HEK293T (cell line): ENCODE results near the gene ZMIZ1.

Experiments
- CTCF ChIA-PET: fragments of 350-600 bp; formaldehyde crosslinking; extraction: SDS; loops from one replicate; lab custom pipeline; 2021; ENCODE audit warnings: antibody characterized with exemption, inconsistent platforms; lab: Yijun Ruan, JAX
- POLR2A ChIA-PET: fragments of 350-600 bp; formaldehyde crosslinking; extraction: SDS; loops from one replicate; lab custom pipeline; 2020; ENCODE audit warnings: antibody characterized with exemption, inconsistent platforms; lab: Yijun Ruan, JAX
- DNase-seq: peaks from one replicate; pipeline ENCODE4 v3.0.0; 2012; ENCODE audit warnings: mixed read lengths; ENCODE audit errors: extremely low spot score
- ARNT ChIP-seq: fragments of 450-650 bp; IDR thresholded peaks from 2 replicates; pipeline ENCODE4 v1.6.1; 2017; ENCODE audit warnings: mild to moderate bottlenecking
- BHLHE40 ChIP-seq: fragments of 450-650 bp; IDR thresholded peaks from 2 replicates; pipeline ENCODE4 v1.6.1; 2016; ENCODE audit warnings: mild to moderate bottlenecking, moderate library complexity, borderline replicate concordance
- CTBP1 ChIP-seq: fragments of 450-650 bp; IDR thresholded peaks from 2 replicates; pipeline ENCODE4 v1.6.1; 2016; ENCODE audit warnings: borderline replicate concordance
- ELF4 ChIP-seq: fragments of 450-650 bp; IDR thresholded peaks from 2 replicates; pipeline ENCODE4 v1.6.1; 2017; ENCODE audit warnings: antibody characterized with exemption
- FOXA1 ChIP-seq: fragments of 450-650 bp; IDR thresholded peaks from 2 replicates; pipeline ENCODE4 v1.6.1; 2016; ENCODE audit warnings: mild to moderate bottlenecking
- FOXK2 ChIP-seq: fragments of 450-650 bp; IDR thresholded peaks from 2 replicates; pipeline ENCODE4 v1.6.1; 2016; ENCODE audit warnings: mild to moderate bottlenecking
- FOXM1 ChIP-seq: fragments of 450-650 bp; IDR thresholded peaks from 2 replicates; pipeline ENCODE4 v1.6.1; 2017; ENCODE audit warnings: mild to moderate bottlenecking, borderline replicate concordance
- HDGF ChIP-seq: fragments of 450-650 bp; IDR thresholded peaks from 2 replicates; pipeline ENCODE4 v1.6.1; 2017; ENCODE audit warnings: antibody characterized with exemption, borderline replicate concordance
- L3MBTL2 ChIP-seq: fragments of 450-650 bp; conservative IDR thresholded peaks from 2 replicates; pipeline ENCODE4 v1.6.1; 2016; ENCODE audit warnings: mild to moderate bottlenecking
- LEF1 ChIP-seq: fragments of 450-650 bp; IDR thresholded peaks from 2 replicates; pipeline ENCODE4 v1.6.1; 2017; ENCODE audit warnings: mild to moderate bottlenecking, borderline replicate concordance
- NFRKB ChIP-seq: fragments of 450-650 bp; IDR thresholded peaks from 2 replicates; pipeline ENCODE4 v1.6.1; 2016; ENCODE audit warnings: mild to moderate bottlenecking, moderate library complexity
- SP1 ChIP-seq: fragments of 450-650 bp; IDR thresholded peaks from 2 replicates; pipeline ENCODE4 v1.6.1; 2017
- SUZ12 ChIP-seq: fragments of 450-650 bp; IDR thresholded peaks from 2 replicates; pipeline ENCODE4 v1.6.1; 2016; ENCODE audit warnings: mild to moderate bottlenecking
- TARDBP ChIP-seq: fragments of 450-650 bp; IDR thresholded peaks from 2 replicates; pipeline ENCODE4 v1.6.1; 2016
- ZNF384 ChIP-seq: fragments of 450-650 bp; IDR thresholded peaks from 2 replicates; pipeline ENCODE4 v1.6.1; 2016
- TF ChIP-seq, protein P1 (sequence below): fragments of 450-650 bp; IDR thresholded peaks from 2 replicates; pipeline ENCODE4 v1.6.1; 2016

Gene ZMIZ1

DNA sequence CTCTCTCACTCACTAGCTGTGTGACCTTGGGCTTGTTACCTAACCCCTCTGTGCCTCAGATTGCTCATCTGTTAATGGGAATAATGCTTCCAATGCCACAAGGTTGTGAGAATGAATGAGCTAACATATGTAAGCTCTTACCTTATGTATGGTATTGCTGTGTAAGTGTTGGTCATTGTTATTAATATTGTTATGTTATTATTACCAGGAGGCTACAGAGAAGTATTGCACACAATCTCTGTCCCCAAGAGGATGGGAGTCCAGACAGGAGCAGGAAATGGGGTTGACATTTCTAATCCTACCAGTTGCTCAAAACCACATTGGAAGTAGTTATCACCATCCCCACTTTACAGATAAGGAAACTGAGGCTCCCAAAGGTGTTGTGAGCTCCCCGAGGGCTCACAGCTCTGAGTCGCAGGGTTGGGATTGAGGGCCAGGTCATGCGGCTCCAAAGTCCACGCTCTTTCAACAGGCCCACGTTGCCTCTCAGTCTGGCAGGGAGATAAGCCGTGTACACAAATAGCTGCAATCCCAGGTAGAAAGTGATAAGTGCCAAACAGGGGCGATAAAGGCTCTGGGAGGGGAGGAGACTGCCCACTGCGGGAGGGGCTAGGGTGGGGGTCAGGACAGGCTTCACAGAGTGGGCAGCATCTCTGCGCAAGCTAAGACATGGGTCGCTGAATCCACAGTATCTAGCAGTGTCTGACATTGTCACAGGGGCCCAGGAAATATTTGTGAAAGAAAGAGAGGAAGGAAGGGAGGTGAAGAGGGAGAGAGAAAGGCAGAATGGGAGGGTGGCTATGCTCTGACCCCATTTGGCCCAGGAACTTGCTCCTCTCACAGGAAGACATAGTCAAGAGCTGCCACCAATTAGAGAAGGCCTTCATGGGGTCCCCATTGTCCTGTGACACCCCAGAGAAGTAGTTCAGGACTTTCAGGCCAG is 9.6 kb upstream of the ZMIZ1 start:
- no peak for DNase-seq
- ChIA-PET POLR2A (no interaction called here), CTCF (no interaction called here)
- TF ChIP-seq CTBP1 (no peak), SP1 (no peak), FOXM1 (no peak), SUZ12 (no peak)

DNA sequence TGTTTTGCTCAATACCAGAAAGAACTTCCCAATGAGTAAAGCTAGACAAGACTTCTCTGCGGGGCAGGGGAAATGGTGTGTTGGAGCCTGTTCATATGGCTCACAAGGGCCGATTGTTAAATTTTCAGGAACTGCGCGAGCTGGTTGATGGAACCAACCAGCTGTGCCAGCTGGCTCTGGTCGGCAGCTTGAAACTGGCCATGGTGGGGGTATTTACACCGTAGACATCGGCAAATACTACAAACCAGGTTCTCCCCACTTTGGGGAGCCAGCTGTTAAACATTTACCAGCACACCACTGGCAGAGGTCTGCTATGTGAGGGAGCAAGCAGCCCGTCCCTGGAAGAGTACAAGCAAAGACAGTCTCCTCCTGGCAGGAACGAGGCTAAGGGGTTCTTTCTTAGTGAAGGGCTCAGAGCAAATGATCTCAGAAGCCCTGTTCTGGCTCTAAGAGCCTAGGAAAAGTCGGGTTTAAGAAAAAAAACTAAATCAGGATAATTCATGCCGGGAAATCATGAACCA is 8.8 kb upstream of the ZMIZ1 start:
- ChIA-PET POLR2A (no interaction called here), CTCF (no interaction called here)
- TF ChIP-seq FOXA1 (no peak), HDGF (no peak), SP1 (no peak), TARDBP (no peak), ELF4 (no peak), SUZ12 (no peak), L3MBTL2 (no peak)
- DNase-seq = no peak

DNA sequence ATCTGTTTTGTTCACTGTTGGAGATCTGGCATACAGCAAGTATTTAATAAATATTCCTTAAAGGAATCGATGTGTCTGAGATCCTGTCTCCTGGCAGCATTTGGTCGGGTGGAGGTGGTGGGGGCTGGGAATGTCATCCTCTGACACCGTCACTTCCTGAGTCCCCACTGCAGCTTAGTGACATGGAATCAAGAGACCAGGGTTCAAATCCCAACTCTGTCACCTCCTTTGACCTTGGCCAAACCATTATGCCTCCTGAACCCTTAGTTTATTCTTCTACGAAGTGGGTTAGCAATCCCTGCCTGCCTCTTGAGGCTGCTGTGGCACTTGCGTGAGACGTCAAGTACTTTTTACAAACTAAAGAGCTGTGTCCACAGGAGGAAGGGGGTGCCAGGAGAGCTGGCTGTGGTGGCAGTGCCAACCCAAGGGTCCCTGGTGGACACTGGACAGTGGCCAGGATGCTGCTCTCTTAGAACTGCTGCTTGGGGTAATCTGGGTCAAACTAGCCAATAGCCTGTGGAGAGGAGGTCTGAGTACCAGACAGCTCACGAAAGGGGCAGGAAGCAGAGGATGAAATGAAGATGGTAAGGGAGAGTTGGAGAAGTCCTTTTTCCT is 8.0 kb upstream of the ZMIZ1 start:
- ChIA-PET CTCF (no interaction called here), POLR2A (no interaction called here)
- no peak for DNase-seq
- TF ChIP-seq, protein P1, sequence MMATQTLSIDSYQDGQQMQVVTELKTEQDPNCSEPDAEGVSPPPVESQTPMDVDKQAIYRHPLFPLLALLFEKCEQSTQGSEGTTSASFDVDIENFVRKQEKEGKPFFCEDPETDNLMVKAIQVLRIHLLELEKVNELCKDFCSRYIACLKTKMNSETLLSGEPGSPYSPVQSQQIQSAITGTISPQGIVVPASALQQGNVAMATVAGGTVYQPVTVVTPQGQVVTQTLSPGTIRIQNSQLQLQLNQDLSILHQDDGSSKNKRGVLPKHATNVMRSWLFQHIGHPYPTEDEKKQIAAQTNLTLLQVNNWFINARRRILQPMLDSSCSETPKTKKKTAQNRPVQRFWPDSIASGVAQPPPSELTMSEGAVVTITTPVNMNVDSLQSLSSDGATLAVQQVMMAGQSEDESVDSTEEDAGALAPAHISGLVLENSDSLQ = no peak
- TF ChIP-seq ARNT (no peak), FOXM1 (no peak), CTBP1 (no peak), FOXK2 (no peak), LEF1 (no peak), FOXA1 (no peak), ZNF384 (no peak), ELF4 (no peak), SUZ12 (no peak), HDGF (no peak), TARDBP (no peak)

DNA sequence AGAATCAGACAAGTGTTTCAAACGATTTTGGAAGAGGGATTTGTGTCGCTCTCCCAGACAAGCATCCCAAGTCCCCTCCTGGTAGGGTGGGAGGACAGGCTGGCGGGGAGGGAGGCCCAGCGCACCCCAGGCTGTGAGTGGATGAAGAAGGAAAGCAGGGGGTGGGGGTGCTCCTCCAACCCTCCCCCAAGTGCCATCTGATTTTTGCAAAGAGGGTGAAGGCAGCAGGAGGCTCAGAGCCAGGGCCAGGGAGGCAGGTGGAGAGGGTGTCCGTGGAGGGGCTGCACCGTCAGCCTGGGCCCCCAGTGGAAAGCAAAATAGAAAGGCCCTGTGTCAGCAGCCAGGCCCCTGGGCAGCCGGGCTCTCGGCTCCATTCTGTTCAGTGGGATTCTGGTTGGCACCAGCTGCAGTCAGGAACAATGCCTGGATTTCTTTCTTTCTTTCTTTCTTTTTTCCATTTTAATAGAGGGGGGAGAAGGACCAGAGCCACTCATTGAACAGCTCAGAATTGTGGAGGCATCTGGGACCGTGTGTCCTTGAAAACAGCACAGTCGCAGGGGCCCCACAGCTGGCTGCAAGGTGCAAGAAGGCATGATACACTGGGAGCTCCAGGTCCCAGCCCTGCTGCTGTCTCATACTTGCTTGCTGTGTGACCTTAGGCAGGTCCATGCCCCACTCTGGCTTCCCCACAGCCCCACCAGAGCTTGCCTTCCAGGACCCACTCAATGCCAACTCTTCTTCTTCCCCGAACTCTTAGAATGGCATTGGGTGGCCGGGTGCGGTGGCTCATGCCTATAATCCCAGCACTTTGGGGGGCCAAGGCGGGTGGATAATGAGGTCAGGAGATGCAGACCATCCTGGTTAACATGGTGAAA is 7.1 kb upstream of the ZMIZ1 start:
- TF ChIP-seq HDGF (no peak), ARNT (no peak), CTBP1 (no peak), FOXA1 (no peak), ELF4 (no peak), NFRKB (no peak), SUZ12 (no peak), FOXM1 (no peak), FOXK2 (no peak), L3MBTL2 (no peak), BHLHE40 (no peak), LEF1 (no peak), TARDBP (no peak), ZNF384 (no peak), SP1 (no peak)
- TF ChIP-seq, protein P1 = no peak
- POLR2A ChIA-PET = no interaction called here
- DNase-seq = no peak
- CTCF ChIA-PET = no interaction called here

DNA sequence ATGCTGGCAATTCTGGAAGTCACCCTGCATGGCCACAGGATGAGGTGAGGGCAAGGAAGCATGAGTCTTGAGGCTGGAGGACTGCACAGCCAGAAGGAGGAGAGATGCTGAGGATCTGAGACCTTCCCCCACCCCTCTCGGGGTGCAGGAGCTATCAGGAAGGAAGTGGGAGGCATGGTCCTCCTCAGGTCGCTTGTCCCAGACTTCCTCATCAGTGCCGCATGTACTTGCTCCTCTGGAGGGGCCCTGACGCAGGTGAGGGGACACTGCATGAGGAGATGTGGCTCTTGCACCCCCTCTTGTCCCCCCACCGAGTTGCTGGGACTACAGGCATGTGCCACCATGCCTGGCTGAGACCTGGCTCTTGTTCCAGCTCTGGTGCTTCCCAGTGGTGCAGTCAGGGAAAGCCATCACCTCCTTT is 5.7 kb upstream of the ZMIZ1 start:
- ChIA-PET CTCF (interaction anchor here (1.3 kb wide), 1 partner anchor 132 kb away, joined by 4 read pairs; no protein-coding TSS in a partner anchor), POLR2A (no interaction called here)
- TF ChIP-seq BHLHE40 = no peak
- no peak for TF ChIP-seq NFRKB
- no peak for DNase-seq
